BLaER1 (cell line): ENCODE data around the gene ZBTB18.

Experiments used
- H3K27ac ChIP-seq: shearing (Covaris generic); formaldehyde crosslinking; 2 replicates; pipeline ENCODE4 v1.8.1; 2022
- H3K27me3 ChIP-seq: shearing (Covaris generic); formaldehyde crosslinking; 2 replicates; pipeline ENCODE4 v1.8.1; 2022
- H3K36me3 ChIP-seq: shearing (Covaris generic); formaldehyde crosslinking; 2 replicates; pipeline ENCODE4 v1.8.1; 2022
- H3K4me1 ChIP-seq: shearing (Covaris generic); formaldehyde crosslinking; 2 replicates; pipeline ENCODE4 v1.8.1; 2022
- H3K4me2 ChIP-seq: shearing (Covaris generic); formaldehyde crosslinking; 2 replicates; pipeline ENCODE4 v1.8.1; 2022
- H3K4me3 ChIP-seq: shearing (Covaris generic); formaldehyde crosslinking; 2 replicates; pipeline ENCODE4 v1.8.1; 2022
- H3K9ac ChIP-seq: shearing (Covaris generic); formaldehyde crosslinking; 2 replicates; pipeline ENCODE4 v1.8.1; 2022
- H3K9me3 ChIP-seq: shearing (Covaris generic); formaldehyde crosslinking; 2 replicates; pipeline ENCODE4 v1.8.1; 2022
- H4K20me1 ChIP-seq: shearing (Covaris generic); formaldehyde crosslinking; 2 replicates; pipeline ENCODE4 v1.8.1; 2022
- Cebpa-rat ChIP-seq: shearing (Covaris generic); IDR thresholded peaks from 2 replicates; pipeline ENCODE4 v1.8.1; 2022

The ZBTB18 gene

GRCh38 chr1:244057474-244058385 is 6.6 kb downstream of the ZBTB18 start:
- Histone ChIP-seq H3K4me1 (peaks cover 37% of the 10 kb centered on the region), H3K27ac (no peak overlapping the region), H3K9me3 (no peaks in the 10 kb centered on the region), H3K4me3 (no peak overlapping the region), H4K20me1 (peaks cover 59% of the 10 kb centered on the region), H3K27me3 (no peaks in the 10 kb centered on the region), H3K9ac (no peak overlapping the region), H3K4me2 (no peak overlapping the region), H3K36me3 (peaks cover 31% of the 10 kb centered on the region)
- no peak for TF ChIP-seq Cebpa-rat

GRCh38 chr1:244060117-244060516 is 9.0 kb downstream of the ZBTB18 start:
- H3K36me3 ChIP-seq: peaks cover 13% of the 10 kb centered on the region
- no peak overlapping the region for H3K27ac ChIP-seq
- peaks cover 20% of the 10 kb centered on the region for H3K4me1 ChIP-seq
- H3K4me2 ChIP-seq: no peak overlapping the region
- H3K27me3 ChIP-seq: no peaks in the 10 kb centered on the region
- H3K9me3 ChIP-seq: no peaks in the 10 kb centered on the region
- H4K20me1 ChIP-seq: peaks cover 35% of the 10 kb centered on the region
- TF ChIP-seq Cebpa-rat: no peak
- H3K4me3 ChIP-seq: no peak overlapping the region
- no peak overlapping the region for H3K9ac ChIP-seq

GRCh38 chr1:244060686-244061085 is 9.6 kb downstream of the ZBTB18 start:
- Histone ChIP-seq H3K4me2 (no peak overlapping the region), H3K4me3 (no peak overlapping the region), H3K9me3 (no peaks in the 10 kb centered on the region), H3K9ac (no peak overlapping the region), H3K36me3 (peaks cover 7% of the 10 kb centered on the region; the same call in 1 of the 2 replicates), H3K27me3 (no peaks in the 10 kb centered on the region), H3K27ac (no peak overlapping the region), H4K20me1 (peaks cover 30% of the 10 kb centered on the region), H3K4me1 (peaks cover 14% of the 10 kb centered on the region)
- TF ChIP-seq Cebpa-rat: no peak

GRCh38 chr1:244062156-244062725 is 11.2 kb downstream of the ZBTB18 start:
- H3K27ac ChIP-seq: no peak overlapping the region
- no peak overlapping the region for H3K9ac ChIP-seq
- no peak overlapping the region for H3K4me2 ChIP-seq
- H3K9me3 ChIP-seq: no peaks in the 10 kb centered on the region
- H3K4me1 ChIP-seq: 0 out of 2 replicates have a peak, but pooled peaks cover under 1% of the 10 kb centered on the region
- H3K36me3 ChIP-seq: 0 out of 2 replicates have a peak, but pooled peaks cover 4% of the 10 kb centered on the region
- H4K20me1 ChIP-seq: peaks cover 14% of the 10 kb centered on the region
- H3K4me3 ChIP-seq: no peak overlapping the region
- no peaks in the 10 kb centered on the region for H3K27me3 ChIP-seq
- TF ChIP-seq Cebpa-rat: no peak

GRCh38 chr1:244063498-244063897 is 12.4 kb downstream of the ZBTB18 start:
- Histone ChIP-seq H3K9ac (no peak overlapping the region), H3K4me3 (no peak overlapping the region), H3K4me2 (no peak overlapping the region), H3K9me3 (no peaks in the 10 kb centered on the region), H4K20me1 (peaks cover 2% of the 10 kb centered on the region; the same call in 1 of the 2 replicates), H3K4me1 (peaks cover 1% of the 10 kb centered on the region), H3K36me3 (no peaks in the 10 kb centered on the region), H3K27ac (no peak overlapping the region), H3K27me3 (no peaks in the 10 kb centered on the region)
- TF ChIP-seq Cebpa-rat: no peak

GRCh38 chr1:244064621-244065020 is 13.5 kb downstream of the ZBTB18 start:
- Histone ChIP-seq H3K4me2 (no peak overlapping the region), H4K20me1 (no peaks in the 10 kb centered on the region), H3K9me3 (no peaks in the 10 kb centered on the region), H3K4me1 (peaks cover 5% of the 10 kb centered on the region), H3K4me3 (no peak overlapping the region), H3K9ac (no peak overlapping the region), H3K27ac (no peak overlapping the region), H3K36me3 (no peaks in the 10 kb centered on the region), H3K27me3 (no peaks in the 10 kb centered on the region)
- no peak for TF ChIP-seq Cebpa-rat

GRCh38 chr1:244065063-244065793 is 14.1 kb downstream of the ZBTB18 start:
- Histone ChIP-seq H3K27ac (no peak overlapping the region), H3K27me3 (no peaks in the 10 kb centered on the region), H3K9ac (no peak overlapping the region), H3K36me3 (no peaks in the 10 kb centered on the region), H3K9me3 (no peaks in the 10 kb centered on the region), H3K4me2 (no peak overlapping the region), H4K20me1 (no peaks in the 10 kb centered on the region), H3K4me1 (peaks cover 5% of the 10 kb centered on the region), H3K4me3 (no peak overlapping the region)
- TF ChIP-seq Cebpa-rat: no peak

- no peak overlapping the region for H3K27ac ChIP-seq
- no peaks in the 10 kb centered on the region for H4K20me1 ChIP-seq
- H3K4me1 ChIP-seq: peaks cover 5% of the 10 kb centered on the region
- no peak overlapping the region for H3K4me2 ChIP-seq
- no peak overlapping the region for H3K9ac ChIP-seq
- H3K4me3 ChIP-seq: no peak overlapping the region
- H3K9me3 ChIP-seq: no peaks in the 10 kb centered on the region
- no peaks in the 10 kb centered on the region for H3K36me3 ChIP-seq
- no peak for TF ChIP-seq Cebpa-rat
- no peaks in the 10 kb centered on the region for H3K27me3 ChIP-seq
These were observed 14.9 kb downstream of the ZBTB18 start for GRCh38 chr1:244065960-244066388.

- Histone ChIP-seq H3K27me3 (no peaks in the 10 kb centered on the region), H3K9ac (no peak overlapping the region), H3K4me1 (peaks cover 5% of the 10 kb centered on the region), H3K4me3 (no peak overlapping the region), H3K9me3 (no peaks in the 10 kb centered on the region), H3K4me2 (no peak overlapping the region), H4K20me1 (no peaks in the 10 kb centered on the region), H3K27ac (no peak overlapping the region), H3K36me3 (no peaks in the 10 kb centered on the region)
- no peak for TF ChIP-seq Cebpa-rat
These were observed 16.1 kb downstream of the ZBTB18 start for GRCh38 chr1:244066954-244067716.
